Activated CD4-positive, CD25-positive, alpha-beta regulatory T cell (primary cell): ENCODE results near the gene FBXL14.
"Not testable (repeated sequence)": the region's sequence is repeated elsewhere in the genome, so short reads cannot be mapped to it uniquely, and the experiment has no call there.

Experiments used
- DNase-seq, 4 experiments: peaks; one replicate each; lab custom pipeline; 2025; lab: John Stamatoyannopoulos, UW

FBXL14 gene

DNA sequence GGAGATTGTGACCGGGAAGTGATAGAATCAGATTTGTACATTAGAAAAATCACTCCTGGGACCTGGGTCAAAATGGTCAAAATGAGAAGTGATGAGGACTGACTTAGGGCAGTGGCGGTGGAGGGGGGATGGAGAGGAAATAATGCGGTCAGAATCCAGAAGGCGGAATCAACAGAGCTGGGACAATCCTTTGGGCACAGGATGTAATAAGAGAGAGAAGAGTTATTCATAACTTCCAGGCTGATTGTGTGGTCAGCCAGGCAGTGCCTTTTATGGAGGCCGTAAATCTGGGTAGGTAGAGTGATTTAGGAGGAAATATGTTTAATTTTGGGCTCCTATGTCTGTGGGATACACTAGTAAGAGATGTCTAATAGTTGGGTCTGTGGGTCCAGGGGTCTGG is 21.6 kb downstream of the FBXL14 start:
- no peak for DNase-seq

DNA sequence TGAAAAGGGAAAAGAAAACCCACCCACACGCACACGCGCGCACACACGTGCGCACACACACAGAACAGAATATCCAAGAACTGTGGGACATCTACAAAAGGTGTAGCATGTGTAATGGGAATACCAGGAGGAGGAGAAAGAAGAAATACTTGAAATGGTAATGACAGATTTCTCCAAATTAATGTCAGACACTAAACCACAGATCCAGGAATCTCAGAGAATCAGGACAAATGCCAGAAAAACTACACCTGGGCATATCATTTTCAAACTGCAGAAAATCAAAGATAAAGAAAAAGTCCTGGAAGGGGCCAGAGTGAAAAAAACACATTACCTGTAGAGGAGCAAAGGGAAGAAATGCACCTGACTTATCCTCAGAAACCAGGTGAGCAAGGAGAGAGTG is 26.5 kb downstream of the FBXL14 start:
- DNase-seq, result no peak

DNA sequence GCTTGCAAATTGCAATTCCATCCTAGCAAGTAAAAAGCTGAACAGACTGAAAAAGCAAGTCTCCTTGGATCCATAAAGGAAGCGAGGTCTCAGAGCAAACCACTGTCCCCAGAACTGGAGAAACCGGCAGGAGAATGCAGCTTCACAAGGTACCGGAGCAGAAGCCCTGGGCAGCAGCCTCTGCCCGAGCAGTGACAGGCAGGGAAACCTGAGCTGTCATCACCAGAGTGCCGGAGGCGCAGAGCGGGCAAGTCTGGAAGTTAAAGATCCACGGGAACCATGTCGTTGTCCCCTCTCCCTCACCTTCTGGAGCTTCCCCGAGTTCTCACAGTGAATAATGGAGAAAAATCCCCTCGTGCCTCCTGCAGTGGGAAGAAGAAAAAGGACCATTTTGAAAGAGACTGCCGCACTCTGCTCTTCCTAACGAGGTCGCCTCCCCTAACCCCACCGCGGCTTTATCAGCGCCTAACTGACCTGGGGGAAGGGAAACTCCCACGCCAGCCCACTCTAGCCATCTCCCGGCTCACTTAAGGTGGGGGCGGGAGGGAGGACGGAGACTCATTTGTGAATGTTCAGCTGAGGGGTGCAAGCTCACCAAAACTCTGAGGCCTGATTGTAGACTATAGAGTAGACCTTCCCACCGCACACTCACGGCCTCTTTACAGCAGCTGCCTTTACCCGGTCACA is 27.8 kb downstream of the FBXL14 start:
- DNase-seq, result no peak

DNA sequence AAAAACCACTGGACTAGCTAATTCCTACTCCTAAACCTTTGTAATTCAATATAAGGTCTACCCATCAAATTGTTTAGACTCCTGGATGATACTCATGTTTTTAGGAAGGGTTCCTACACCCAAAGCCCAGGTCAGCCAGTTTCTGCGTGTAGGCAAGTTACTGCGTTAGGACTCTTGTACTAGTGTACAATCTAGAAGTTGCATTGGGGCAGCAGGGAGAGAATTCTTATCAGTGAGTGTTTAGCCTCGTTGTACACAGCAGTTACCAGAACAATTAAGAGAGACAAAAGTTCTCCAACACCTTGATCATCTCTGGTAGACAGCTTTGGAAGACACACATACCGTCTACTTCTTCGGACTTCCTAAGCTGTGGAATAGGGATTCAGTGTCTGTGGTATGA is 29.2 kb downstream of the FBXL14 start:
- no peak for DNase-seq

DNA sequence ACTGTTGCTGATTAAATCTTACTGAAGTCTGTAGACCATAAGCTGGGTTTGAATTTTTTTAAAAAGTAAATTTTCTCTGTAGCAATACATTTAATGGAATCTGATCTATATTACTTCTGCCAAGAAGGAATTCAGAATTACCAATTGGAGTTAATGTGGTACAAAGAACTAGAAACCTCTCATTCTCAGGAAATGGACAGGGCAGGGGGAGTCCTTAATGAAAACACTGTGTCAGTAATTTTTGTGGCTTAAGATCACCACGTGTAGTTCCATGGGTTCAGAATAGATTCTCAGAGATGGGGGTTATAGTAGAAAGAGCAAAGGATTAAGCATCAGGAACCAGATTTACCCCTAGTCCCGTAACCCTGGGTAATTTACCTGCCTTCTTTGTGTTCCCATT is 30.3 kb downstream of the FBXL14 start:
- DNase-seq, result no peak

DNA sequence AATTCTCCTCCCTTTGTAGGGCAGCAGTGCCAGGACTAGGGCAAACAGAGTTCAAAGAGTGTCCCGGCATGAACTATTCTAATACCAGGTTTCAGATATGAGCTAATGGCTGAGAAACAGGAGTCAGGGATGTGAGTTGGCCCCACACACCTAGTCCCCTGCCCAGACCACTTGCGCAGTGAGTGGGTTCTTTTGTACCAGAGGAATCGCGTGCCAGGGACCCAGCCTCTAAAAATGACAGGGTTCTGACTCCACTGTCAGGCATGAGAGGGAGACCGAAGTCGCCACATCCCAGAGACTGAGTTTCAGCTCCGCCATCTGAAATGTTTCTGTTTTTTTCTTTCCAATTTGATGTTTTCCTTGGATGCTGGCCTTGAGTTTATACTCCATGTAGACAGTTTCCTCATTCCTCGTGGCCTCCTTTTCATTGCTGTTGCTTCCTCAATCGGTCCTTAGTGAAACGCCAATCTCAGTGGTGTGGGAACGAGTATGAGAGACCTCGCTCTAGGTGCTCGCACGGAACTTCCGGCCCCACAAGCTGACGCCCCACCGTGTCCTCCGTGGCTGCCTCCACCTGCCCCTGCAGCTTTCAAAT is 31.5 kb downstream of the FBXL14 start:
- no peak for DNase-seq

DNA sequence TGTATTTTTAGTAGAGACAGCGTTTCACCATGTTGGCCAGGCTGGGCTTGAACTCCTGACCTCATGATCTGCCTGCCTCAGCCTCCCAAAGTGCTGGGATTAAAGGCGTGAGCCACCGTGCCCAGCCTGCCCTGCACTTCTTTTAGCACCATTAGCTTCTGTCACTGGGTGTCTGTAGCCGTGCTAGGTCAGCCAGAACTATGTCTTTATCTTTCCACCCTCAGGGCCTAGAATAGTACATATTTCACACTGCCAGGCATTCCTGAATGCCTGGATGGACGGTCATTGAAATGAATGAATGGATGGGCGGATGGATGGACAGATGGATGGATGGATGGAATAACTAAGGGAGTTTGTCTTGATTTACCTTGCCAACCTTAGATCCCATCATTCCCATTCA is 33.7 kb downstream of the FBXL14 start:
- no peak for DNase-seq

DNA sequence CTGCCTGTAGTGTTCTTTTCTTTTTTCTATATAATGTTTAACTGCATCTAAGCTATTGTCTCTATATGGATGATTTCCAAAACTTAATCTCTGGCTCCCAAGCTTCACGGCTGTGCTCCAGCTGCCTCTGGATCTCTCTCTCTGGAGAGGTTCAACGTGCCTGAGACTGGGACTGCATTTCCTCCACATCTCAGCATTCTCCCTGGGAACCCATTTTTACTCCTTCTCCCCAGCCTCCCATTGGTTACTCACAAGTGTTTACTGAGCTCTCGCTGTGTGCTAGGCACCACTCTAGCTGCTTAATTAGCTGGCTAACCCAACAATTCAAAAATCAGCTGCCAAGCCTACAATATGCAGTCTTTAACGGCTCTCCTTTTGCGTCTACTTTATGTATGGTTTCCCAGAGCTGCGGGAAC is 34.7 kb downstream of the FBXL14 start:
- DNase-seq, result no peak

DNA sequence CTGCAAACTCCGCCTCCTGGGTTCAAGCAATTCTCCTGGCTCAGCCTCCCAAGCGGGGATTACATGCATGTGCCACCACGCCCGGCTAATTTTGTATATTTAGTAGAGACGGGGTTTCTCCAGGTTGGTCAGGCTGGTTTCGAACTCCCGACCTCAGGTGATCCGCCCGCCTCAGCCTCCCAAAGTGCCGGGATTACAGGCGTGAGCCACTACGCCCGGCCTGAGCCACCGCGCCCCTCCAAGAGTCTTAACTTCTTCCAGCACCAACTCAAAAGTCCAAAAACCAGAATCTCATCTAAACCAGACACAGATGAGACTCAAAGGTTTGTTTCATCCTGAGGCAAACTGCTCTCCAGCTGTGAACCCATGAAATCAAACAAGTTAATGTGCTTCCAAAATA is 36.3 kb downstream of the FBXL14 start:
- not testable (repeated sequence) for DNase-seq

DNA sequence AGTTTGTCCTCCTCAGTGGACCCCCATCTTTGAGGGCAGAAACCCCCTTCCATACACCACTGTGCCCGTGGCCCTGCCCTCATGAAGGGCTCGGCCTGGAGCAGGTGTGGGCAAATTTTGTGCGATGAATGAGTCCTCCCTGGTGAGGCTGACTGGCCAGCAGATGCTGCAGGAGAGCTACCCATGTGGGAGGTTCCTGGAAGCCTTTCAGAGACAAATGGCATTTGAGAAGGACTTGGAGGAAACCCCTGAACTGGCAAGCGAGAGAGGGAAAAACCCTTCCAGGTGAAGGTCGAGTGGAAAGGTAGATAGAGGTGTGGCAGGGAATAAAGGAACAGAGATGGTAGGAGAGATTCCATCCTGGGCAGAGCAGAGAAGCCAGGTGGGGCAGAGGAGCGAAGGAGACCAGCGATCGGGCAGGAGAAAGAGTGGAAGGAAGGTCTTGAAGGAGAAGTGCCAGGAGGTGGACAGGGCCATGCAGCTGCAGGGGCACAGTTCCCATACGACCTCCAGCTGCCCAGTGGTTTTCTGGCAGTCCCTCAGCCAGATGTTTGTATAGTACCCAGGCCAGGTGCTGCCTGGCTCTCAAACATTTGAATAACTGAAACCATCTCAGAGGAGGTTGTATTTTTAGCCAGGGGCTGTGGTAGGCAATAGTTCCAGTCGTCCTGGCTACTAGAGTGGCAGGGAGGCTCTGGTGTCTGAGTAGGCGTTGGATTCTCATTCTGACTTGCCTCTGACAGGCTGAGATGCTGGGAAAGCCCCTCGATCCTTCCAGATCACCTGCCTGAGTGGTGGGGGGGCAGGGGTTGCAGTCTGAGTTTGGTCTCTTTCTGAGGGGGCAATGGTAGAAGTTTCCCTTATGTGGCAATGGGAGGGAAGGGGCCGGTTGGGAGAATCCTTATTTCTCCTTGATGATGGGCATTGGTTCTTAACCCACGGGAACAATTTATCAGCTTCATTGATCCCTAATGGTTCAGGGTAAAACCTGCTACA is 40.1 kb downstream of the FBXL14 start:
- no peak for DNase-seq

DNA sequence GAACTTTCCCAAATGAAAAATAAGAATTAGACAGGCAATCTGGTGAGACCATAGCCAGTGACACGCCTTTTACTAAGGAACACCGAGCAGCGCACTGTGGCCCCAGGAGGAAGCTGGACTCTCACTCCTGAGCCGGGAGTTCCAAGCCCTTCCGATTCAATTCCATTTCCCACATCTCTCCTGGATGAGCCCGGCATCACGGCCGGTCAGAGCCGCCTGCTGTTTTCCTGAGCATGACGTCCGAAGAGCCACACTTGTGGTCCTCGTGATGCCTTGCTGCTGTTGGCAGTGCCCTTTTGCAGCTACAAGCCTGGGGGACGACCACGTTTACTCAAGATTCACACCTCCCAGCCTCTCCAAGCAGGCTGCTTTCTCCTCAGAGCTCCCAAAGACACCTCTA is 40.8 kb downstream of the FBXL14 start:
- no peak for DNase-seq

DNA sequence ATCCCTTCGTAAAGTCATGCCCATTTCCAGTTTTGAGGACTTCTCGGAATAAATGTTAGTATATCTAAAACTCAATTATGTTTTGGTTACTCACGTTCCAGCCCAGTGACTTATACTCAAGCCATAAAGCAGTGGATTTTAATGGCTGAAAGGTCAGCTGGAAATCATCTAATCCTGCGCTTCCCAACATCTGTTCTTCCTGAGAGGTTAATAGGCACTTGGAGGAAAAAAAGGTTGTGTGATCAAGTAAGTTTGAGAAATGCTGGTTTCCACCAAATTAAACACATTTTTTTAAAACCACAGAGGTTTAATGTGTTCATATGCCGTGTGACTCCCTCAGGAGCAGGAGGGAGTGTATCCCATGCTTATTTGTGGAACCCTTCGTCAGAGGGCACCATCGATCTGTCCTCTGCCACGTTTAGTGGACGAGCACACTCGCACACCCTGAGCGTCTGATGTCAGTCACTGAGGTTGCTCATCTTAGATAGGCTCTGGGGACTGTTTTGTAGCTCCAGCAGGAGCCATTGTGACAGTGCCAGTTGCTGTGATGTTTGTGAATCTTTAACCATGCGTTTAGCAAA is 41.4 kb downstream of the FBXL14 start:
- DNase-seq, result no peak

DNA sequence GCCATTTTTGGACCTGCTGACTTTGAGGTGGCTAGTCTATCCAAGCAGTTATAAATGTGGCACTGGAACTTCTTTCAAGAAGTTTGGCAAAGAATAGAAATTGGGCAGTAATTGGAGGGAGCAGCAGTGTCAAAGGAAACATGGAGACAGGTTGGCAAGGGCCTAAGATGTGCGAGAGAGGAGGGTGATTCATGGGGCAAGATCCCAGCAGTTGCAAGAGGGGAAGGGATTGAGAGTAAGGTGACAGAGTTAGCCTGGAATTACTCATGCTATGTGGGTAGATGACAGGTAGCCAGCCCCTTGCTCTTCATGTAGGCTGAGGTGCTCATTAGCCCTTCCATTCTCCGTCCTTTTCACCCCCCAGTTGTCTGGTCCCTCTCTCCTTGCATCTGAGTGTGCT is 42.2 kb downstream of the FBXL14 start:
- DNase-seq, result no peak

DNA sequence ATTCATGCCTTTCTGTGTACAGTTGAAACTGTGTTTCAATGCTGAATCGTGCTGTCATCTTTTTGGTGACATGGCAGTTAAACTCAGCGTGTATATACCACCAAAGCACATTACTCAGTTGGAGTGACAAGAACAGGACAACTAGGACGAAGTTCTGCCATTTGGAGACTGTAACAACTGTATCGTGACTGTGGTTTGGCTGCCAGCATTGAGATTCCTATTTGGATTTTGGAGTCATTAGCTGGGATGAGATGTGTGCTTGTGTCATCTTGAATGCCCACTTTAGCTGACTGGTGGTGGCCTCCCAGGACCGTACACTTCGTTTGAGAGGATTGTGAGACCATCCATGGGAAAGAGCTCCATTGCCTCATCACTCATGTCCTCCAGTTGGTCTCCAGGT is 42.9 kb downstream of the FBXL14 start:
- DNase-seq, result no peak

DNA sequence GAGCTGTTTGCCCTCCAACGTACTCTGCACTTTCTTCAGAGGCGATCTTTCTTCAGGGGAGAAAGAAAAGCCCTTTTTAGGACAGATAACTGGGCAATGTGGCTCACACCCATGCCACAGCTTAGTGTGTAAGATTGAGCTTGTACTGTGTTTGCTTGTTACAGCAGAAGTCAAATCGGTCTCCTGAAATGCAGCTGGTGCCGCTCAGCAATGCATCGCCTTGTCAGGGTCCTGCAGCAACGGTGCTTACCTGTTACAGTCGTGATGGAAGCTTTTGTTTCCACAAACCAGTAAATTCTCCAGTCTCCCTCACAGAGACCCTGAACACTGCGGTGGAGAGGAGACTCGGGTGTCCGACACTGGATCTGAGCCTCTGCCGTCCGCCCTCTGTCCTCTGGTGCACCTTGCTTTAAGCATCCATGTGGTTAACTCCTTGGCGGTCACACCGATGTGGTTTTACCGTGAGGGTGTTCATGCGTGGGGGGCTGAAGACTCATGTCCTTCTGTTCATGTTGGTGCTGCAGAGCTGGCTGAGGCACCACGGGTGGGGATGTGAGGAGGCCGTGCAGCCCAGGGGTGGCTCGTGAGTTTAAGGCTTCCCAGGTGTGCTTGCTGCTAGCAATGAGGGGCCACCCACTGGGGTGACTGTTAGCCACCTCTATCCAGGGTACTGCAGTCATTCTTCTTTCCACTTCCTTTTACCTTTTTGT is 47.3 kb downstream of the FBXL14 start:
- no peak for DNase-seq

DNA sequence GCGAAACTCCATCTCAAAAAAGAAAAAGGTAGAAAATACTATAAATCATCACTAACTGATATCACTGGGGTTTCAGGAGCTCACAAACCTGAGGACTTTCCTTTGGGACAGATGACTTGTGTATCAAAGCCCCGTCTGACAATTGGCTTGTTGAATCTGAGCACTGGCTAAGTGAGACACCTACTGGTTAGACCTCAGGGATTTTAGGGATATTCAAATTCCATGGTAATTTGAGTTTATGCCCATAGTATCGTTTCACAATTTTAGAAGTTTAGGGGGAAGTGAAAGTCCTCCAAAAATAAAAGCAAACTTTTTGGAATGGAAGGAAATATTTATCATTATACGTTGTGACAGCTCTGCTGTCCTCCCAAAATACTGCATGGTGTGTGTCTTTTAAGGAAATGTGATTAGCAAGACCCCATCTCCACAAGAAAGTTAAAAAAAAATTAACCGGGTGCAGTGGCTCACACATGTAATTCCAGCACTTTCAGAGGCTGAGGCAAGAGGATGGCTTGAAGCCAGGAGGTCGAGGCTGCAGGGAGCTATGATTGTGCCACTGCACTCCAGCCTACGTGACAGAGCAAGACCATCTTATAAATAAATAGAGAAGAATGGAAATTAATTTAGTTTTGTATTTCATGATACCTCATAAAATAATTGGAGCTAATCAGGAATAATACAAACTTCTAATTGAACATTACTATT is 49.2 kb downstream of the FBXL14 start:
- DNase-seq, result no peak

DNA sequence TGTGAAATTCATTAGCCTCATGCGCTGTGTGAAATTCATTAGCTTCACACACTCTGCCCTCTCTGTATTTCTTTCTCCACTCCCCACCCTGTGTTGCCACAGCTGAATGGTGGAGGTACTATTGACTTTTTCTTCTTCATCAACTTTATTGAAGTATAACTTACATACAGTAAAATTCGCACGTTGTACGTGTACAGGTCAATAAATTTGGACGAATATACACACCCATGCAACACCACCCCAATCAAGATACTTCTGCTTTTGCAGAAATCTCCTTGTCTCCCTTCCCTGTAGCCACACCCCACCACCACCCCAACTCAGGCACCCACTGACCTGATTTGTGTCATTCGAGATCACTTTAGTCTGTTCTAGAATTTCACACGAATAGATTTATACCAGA is 51.8 kb downstream of the FBXL14 start:
- DNase-seq, result no peak

DNA sequence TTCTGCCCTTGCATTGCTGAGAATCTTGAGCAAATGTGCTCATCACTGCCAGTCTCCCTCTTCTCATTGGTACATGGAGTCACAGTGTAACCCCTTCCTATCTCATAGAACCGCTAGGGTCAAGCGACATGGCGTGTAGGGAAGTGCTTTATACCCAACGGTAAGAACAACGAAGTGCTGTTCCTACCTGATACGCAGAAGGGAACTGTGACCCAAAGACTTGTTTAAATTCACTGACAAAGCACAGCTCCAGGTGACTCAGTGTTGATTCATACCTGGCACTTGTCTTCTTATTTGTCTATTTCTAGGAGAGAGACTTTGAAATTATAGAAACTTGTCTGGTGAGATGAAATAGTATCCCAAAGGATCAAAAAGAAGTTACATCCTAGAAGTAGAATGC is 53.7 kb downstream of the FBXL14 start:
- no peak for DNase-seq

DNA sequence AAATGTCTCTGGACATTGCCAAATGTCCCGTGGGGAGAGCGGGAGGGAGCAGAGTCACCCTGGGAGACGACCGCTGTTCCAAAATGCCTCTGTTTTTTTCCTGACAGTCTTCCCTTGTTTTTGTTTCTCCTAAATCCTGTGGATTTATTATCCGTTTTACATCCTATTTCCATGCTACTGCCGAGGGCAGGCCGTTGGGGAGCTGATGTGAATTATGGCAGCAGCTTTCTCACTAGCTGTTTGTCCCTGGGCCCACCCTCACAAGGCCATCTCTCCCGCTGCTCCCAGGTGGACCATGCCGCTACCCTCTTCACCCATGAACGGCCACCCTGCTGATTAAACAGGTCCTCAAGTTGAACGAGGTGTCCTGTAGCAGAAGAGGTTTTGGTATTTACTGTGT is 55.2 kb downstream of the FBXL14 start:
- DNase-seq, result no peak

DNA sequence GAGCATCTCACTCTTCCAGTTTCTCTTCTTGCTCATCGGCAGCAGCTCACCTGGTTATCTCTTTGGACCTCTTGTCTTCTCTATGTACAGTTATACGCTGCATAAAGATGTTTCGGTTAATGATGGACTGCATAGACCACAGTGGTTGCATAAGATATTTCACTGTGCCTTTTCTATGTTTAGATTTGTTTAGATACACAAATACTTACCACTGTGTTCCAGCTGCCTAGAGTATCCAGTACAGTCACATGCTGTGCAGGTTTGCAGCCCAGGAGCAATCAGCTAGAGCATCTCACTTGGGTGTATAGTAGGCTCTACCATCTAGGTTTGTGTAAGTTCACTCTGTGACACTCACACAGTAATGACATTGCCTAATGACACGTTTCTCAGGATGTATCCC is 57.6 kb downstream of the FBXL14 start:
- DNase-seq, result no peak

DNA sequence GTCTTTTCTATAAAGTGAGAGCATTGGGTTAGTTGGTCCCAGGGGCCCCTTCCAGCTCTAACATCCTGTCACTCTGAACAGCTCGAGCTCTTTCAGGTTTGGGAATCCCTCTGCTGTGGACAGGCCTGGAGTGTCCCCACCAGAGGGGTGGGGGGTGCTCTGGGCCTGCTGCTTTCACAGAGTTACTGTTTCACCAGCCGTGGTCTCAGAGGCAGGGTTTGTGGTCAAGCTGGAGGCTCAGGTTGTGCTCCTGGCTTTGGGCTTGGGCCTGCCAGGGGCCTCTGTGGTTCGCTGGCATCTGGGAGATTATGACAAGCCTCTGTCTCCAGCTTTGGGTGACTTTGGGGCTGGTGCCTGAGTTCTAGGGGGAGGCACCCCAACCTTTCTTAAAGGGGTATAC is 59.6 kb downstream of the FBXL14 start:
- no peak for DNase-seq
